Lower leg skin (tissue), 4 donors: Measurements from ENCODE around the gene CSPG5. TPM values are rescaled to one million over a fixed set of nuclear protein-coding genes. Genes with fewer than 3 reads are reported as not detected.
A peak's percentile ranks its signal among the peaks of the same experiment; 100 is the strongest.

ENCODE experiments used
- DNase-seq, 2 donors: peaks; one replicate each; pipeline ENCODE4 v3.0.0-alpha.2; 2019; ENCODE audit warnings: low spot score in 2 of 2
- H3K4me3 ChIP-seq: fragments of 200-600 bp; sonication (generic); 2 replicates; pipeline ENCODE4 v1.5.1; 2017; ENCODE audit warnings: mild to moderate bottlenecking, low read depth; ENCODE audit not compliant: poor library complexity, severe bottlenecking
- CTCF ChIP-seq, 3 donors: fragments of 450-650 bp; IDR thresholded peaks; one replicate each; pipeline ENCODE4 v1.5.1; 2016; ENCODE audit warnings: antibody characterized with exemption in 3 of 3, mild to moderate bottlenecking in 3 of 3, moderate library complexity in 2 of 3
- POLR2A ChIP-seq, 2 donors: fragments of 450-650 bp; IDR thresholded peaks; one replicate each; pipeline ENCODE4 v1.6.1; 2016 to 2017; ENCODE audit warnings: antibody characterized with exemption in 2 of 2, mild to moderate bottlenecking in 1 of 2, moderate library complexity in 1 of 2
- WGBS, 2 donors: methylation state at CpG; one replicate each; pipeline ENCODE4 v1.1.5; 2018; 5-methylcytosine and 5-hydroxymethylcytosine counted together
- intact Hi-C: fragments of 100-400 bp; cut with DNase I; formaldehyde crosslinking; loops from one replicate; pipeline ENCODE4 v1.15.0; 2023; ENCODE audit warnings: low total_unique reads
- total RNA-seq, 4 donors: library from RNA; depleted of rRNA; stranded (reverse); fragments of >200 nt; gene quantifications; one replicate each; pipeline ENCODE4 v1.1.0, GENCODE V29; 2016

The CSPG5 gene
- total RNA-seq = 1 to 10 TPM in 1 of 4 donors, under 1 TPM in 3; 0.30 to 3.2 (median 0.96) TPM

GRCh38 chr3:47578691-47579632 is at the start of gene CSPG5:
Gene CSPG5 (minus strand): TSS chr3:47578865. CDS start chr3:47578693, 172 bp downstream.
- no peak for TF ChIP-seq POLR2A (IDR thresholded peaks at IDR 0.05)
- TF ChIP-seq CTCF (IDR thresholded peaks at IDR 0.05) = no peak
- no peak for DNase-seq
- WGBS, 2 donors = 6 to 7% methylated on average over 49 to 71 of the region's 121 CpGs
- intact Hi-C loops = no loop called here
- H3K4me3 ChIP-seq = peak within 1 kb of the TSS; percentile 40

GRCh38 chr3:47628426-47628825 is 49.8 kb upstream of the CSPG5 start:
- TF ChIP-seq POLR2A (IDR thresholded peaks at IDR 0.05) (no peak), CTCF (IDR thresholded peaks at IDR 0.05) (no peak)
- 93% methylated on average over 6 of the region's 6 CpGs for WGBS, 2 donors
- no peak overlapping the region for H3K4me3 ChIP-seq
- intact Hi-C loops = no loop called here
- DNase-seq = no peak

GRCh38 chr3:47622671-47623461 is 44.2 kb upstream of the CSPG5 start:
- TF ChIP-seq POLR2A (IDR thresholded peaks at IDR 0.05) (no peak), CTCF (IDR thresholded peaks at IDR 0.05) (no peak)
- 93 to 95% methylated on average over 3 of the region's 3 CpGs for WGBS, 2 donors
- DNase-seq = no peak
- intact Hi-C loops = no loop called here
- no peak overlapping the region for H3K4me3 ChIP-seq

- TF ChIP-seq POLR2A (IDR thresholded peaks at IDR 0.05) = no peak
- TF ChIP-seq CTCF (IDR thresholded peaks at IDR 0.05) = no peak
- DNase-seq = no peak
- whole genome bisulfite sequencing, 2 donors = 70 to 89% methylated on average over 5 of the region's 5 CpGs
- H3K4me3 ChIP-seq = no peak overlapping the region
- intact Hi-C loops = no loop called here
Measured at GRCh38 chr3:47617086-47618010, 38.7 kb upstream of the CSPG5 start.

GRCh38 chr3:47614788-47615187 is 36.1 kb upstream of the CSPG5 start:
- 90 to 98% methylated on average over 2 of the region's 2 CpGs for WGBS, 2 donors
- intact Hi-C loops = no loop called here
- H3K4me3 ChIP-seq = no peak overlapping the region

More at GRCh38 chr3:47614788-47615187, 36.1 kb upstream of the CSPG5 start:
- no peak for DNase-seq
- no peak for TF ChIP-seq CTCF (IDR thresholded peaks at IDR 0.05)
- TF ChIP-seq POLR2A (IDR thresholded peaks at IDR 0.05) = no peak
